Measurements from ENCODE around the gene PSMB8. TPM values are rescaled to one million over a fixed set of nuclear protein-coding genes. Genes with fewer than 3 reads are reported as not detected.

PSMB8 gene
- total and polyA plus RNA-seq, 2 of the 4 experiments (the other 2 are of a cell fraction) = 31.6 to 33.3 TPM

DNA sequence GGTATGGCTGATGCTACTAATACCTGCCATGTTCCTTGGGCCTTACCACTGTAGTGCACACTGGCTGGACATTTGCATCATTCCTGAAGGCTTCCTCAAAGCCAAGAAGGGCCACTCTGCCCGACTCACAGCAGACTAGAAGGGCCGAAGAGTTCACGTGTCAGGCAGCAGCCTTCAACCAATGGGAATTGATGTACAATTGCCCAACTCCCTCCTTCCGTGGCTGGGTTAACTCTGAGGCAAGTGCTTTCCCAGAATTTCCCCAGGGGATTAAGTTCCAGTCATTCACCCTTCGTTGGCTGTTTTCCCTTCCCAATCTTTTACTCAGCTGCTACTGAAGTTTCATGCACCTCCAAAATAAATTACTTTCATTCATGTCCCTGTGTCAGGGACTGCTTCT, 39.9 kb upstream of the PSMB8 start:
- 3% methylated on average over 5 of the region's 5 CpGs; no CpG with 5 or more reads in 1 of the 2 experiments for WGBS, 2 experiments (ENCODE audit: extremely low coverage in 2 of 2, insufficient read length in 1 of 2)
- Histone ChIP-seq H3K4me1 (ENCODE audit: control insufficient read depth, insufficient read depth, low read length) (peaks cover 13% of the 10 kb centered on the region), H2AFZ (replicated peaks; ENCODE audit: low read length, poor library complexity) (no peak overlapping the region), H3K79me1 (ENCODE audit: low read depth in 1 of 2, low read length in 2 of 2) (no peaks in the 10 kb centered on the region), H2BK120ac (ENCODE audit: low read depth, low read length) (no peak overlapping the region), H4K20me1 (ENCODE audit: insufficient read depth, low read length) (no peaks in the 10 kb centered on the region), H4K91ac (ENCODE audit: insufficient read depth, low read depth, low read length) (no peak overlapping the region), H4K5ac (ENCODE audit: low read depth, low read length) (no peak overlapping the region), H2BK5ac (ENCODE audit: low read depth, low read length, poor library complexity, severe bottlenecking) (no peak overlapping the region), H3K27me3 (ENCODE audit: control insufficient read depth, insufficient read depth, low read length) (peaks cover 15% of the 10 kb centered on the region), H3K4me3 (ENCODE audit: insufficient read depth, low read depth, low read length) (no peak overlapping the region), H2AK5ac (ENCODE audit: low read depth, low read length) (no peak overlapping the region), H2BK20ac (ENCODE audit: low read depth, low read length) (no peak overlapping the region), H3K4ac (ENCODE audit: low read depth, low read length) (no peak overlapping the region), H3K9me3 (ENCODE audit: control insufficient read depth, insufficient read depth, low read length) (no peaks in the 10 kb centered on the region), H2BK15ac (ENCODE audit: low read depth, low read length) (no peak overlapping the region), H3K36me3 (ENCODE audit: control insufficient read depth, insufficient read depth, low read length) (no peaks in the 10 kb centered on the region), H3K56ac (ENCODE audit: extremely low read depth, insufficient read depth, low read length) (no peak overlapping the region), H3K18ac (ENCODE audit: low read depth, low read length) (no peak overlapping the region), H3K27ac (ENCODE audit: insufficient read depth, low read length) (no peak overlapping the region), H3K4me2 (ENCODE audit: low read depth, low read length) (peak overlapping the region; percentile 17; the same call in 1 of the 2 replicates), H4K8ac (ENCODE audit: low read depth in 2 of 2, low read length in 2 of 2) (no peak overlapping the region), H3K14ac (replicated peaks; ENCODE audit: low read depth, low read length) (no peak overlapping the region), H2AK9ac (replicated peaks; ENCODE audit: low read depth, low read length, poor library complexity) (no peak overlapping the region), H3K23ac (ENCODE audit: low read depth, low read length) (no peak overlapping the region), H3K9ac (ENCODE audit: low read depth, low read length) (no peak overlapping the region), H3K9me1 (ENCODE audit: insufficient read depth, low read length) (no peaks in the 10 kb centered on the region)
- dilution Hi-C loops (cut with HindIII; ENCODE audit: low sequenced_read_pairs, unreplicated experiment) (no loop called here), in situ Hi-C loops (cut with MboI; ENCODE audit: low sequenced_read_pairs) (no loop called here), intact Hi-C loops (cut with micrococcal nuclease) (no loop called here)
- TF ChIP-seq BHLHE40 (IDR thresholded peaks at IDR 0.05; ENCODE audit: low read depth, low read length) (no peak), CEBPB (IDR thresholded peaks at IDR 0.05; ENCODE audit: low read depth, low read length) (peak; percentile 60; the same call in 1 of the 2 replicates)
- ATAC-seq (ENCODE audit: low read depth) = peak; percentile 66
- CTCF ChIA-PET = interaction anchor here (1.1 kb wide), 1 partner anchor 101 kb away, joined by 4 read pairs; no protein-coding TSS in a partner anchor
- POLR2A ChIA-PET (ENCODE audit: unreplicated experiment) = no interaction called here
- peak; percentile 60 for DNase-seq
- BruUV-seq (replicated peaks) = no TSS peak

Measured in IMR-90 (cell line).